Small intestine (tissue), 7 donors: ENCODE results near the gene CCDC80. TPM values are rescaled to one million over a fixed set of nuclear protein-coding genes. Genes with fewer than 3 reads are reported as not detected.

Experiments
- DNase-seq, 2 donors: peaks; one replicate each; pipeline versions ENCODE4 v3.0.0 to v3.0.0-alpha.2; 2013
- FAIRE-seq: peaks from 2 replicates; lab custom pipeline; 2012; peaks lifted over from hg19 to GRCh38; lab: Jason Lieb, UNC
- H3K27ac ChIP-seq, 3 donors: one replicate each; pipeline ENCODE4 v1.5.1; 2013; ENCODE audit warnings: low read length in 2 of 3, mild to moderate bottlenecking in 2 of 3, control low read depth in 1 of 3, inconsistent platforms in 1 of 3, low read depth in 1 of 3, moderate library complexity in 1 of 3
- H3K27me3 ChIP-seq, 3 donors: one replicate each; pipeline ENCODE4 v1.6.1; 2013; ENCODE audit warnings: low read length in 3 of 3, inconsistent platforms in 1 of 3; ENCODE audit not compliant: control insufficient read depth in 3 of 3, insufficient read depth in 3 of 3
- H3K36me3 ChIP-seq, 3 donors: one replicate each; pipeline ENCODE4 v1.6.1; 2013; ENCODE audit warnings: low read length in 3 of 3, inconsistent platforms in 1 of 3, low read depth in 1 of 3, mild to moderate bottlenecking in 1 of 3, moderate library complexity in 1 of 3; ENCODE audit not compliant: control insufficient read depth in 3 of 3, insufficient read depth in 2 of 3
- H3K4me1 ChIP-seq, 3 donors: one replicate each; pipeline ENCODE4 v1.6.1; 2013; ENCODE audit warnings: low read length in 2 of 3, inconsistent platforms in 1 of 3, low read depth in 1 of 3, mild to moderate bottlenecking in 1 of 3, moderate library complexity in 1 of 3; ENCODE audit not compliant: control insufficient read depth in 3 of 3, insufficient read depth in 2 of 3
- H3K4me3 ChIP-seq, 3 donors: one replicate each; pipeline ENCODE4 v1.5.1; 2013; ENCODE audit warnings: low read length in 3 of 3, control low read depth in 1 of 3, inconsistent platforms in 1 of 3, low read depth in 1 of 3, mild to moderate bottlenecking in 1 of 3, moderate library complexity in 1 of 3
- H3K9me3 ChIP-seq, 2 donors: one replicate each; pipeline ENCODE4 v1.6.1; 2013; ENCODE audit warnings: low read depth in 1 of 2, low read length in 1 of 2; ENCODE audit not compliant: control insufficient read depth in 2 of 2, insufficient read depth in 1 of 2
- WGBS, 3 donors: extraction: QIAGEN DNeasy Blood & Tissue Kit; methylation state at CpG; one replicate each; pipeline ENCODE4 v1.1.7; 2013; 5-methylcytosine and 5-hydroxymethylcytosine counted together
- polyA plus RNA-seq, 4 donors: library from polyadenylated mRNA; stranded (reverse) in 3 of 4; unstranded in 1 of 4; fragments of 200-250 nt in 3 of 4; fragments of 120-200 nt in 1 of 4; gene quantifications; one replicate each; pipeline versions ENCODE4 v1.2.1 to v1.2.3, GENCODE V29; 2013
- donor health status: healthy with polysubstance abuse.
- donor health status: control.
- donor health status: control.
- donor health status: Bipolar disorder and iron deficiency.
- donor health status: healthy.

Gene CCDC80
- polyA plus RNA-seq, 4 donors = 2.5 to 14.5 (median 5.2) TPM

DNA sequence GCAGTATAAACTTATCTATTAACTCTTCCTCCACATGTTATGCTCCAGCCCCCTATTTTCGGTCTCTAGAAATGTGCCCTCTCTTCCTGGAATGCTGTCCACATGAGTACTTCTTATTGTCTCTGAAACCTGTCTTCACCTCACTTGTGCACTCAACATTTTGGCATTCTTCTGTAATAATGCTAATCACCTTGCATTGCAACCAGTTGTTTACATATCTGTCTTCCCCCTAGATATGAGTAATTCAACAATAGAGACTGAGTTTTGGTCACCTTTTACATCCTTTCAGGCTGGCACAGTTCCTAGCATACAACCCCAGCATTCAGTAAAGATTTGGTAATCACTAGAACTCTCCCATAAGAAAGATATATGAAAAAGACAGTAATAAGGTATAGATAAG, 17.2 kb downstream of the CCDC80 start:
- no peak for FAIRE-seq
- Histone ChIP-seq H3K4me1 (no peaks in the 10 kb centered on the region), H3K27ac (no peak overlapping the region), H3K9me3 (no peaks in the 10 kb centered on the region), H3K27me3 (no peaks in the 10 kb centered on the region), H3K36me3 (no peaks in the 10 kb centered on the region), H3K4me3 (no peak overlapping the region)
- no peak for DNase-seq
- 87 to 97% (median 91%) methylated on average over 1 of the region's 1 CpG for WGBS, 3 donors

DNA sequence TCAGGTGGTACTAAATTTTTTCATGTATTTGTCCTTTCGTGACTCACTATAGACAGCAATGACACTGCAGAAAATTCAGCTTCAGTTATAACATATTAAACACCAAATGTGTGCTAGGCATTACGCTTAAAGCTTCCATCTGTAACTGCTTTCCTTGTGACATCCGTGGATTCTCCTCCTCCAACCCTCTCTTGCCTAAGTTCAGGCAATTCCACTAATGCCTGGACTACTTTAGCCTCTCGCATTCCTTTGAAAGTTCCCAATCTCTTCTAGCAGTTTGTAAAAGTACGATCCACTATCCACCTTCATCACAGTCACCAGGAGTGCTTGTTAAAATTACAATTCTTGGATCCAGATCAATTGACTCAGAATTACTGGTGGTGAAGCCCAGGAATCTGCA, 17.7 kb downstream of the CCDC80 start:
- Histone ChIP-seq H3K4me1 (no peaks in the 10 kb centered on the region), H3K4me3 (no peak overlapping the region), H3K36me3 (no peaks in the 10 kb centered on the region), H3K9me3 (no peaks in the 10 kb centered on the region), H3K27ac (no peak overlapping the region), H3K27me3 (no peaks in the 10 kb centered on the region)
- WGBS, 3 donors = 87 to 94% (median 92%) methylated on average over 5 of the region's 5 CpGs
- FAIRE-seq (no peak), DNase-seq (no peak)

DNA sequence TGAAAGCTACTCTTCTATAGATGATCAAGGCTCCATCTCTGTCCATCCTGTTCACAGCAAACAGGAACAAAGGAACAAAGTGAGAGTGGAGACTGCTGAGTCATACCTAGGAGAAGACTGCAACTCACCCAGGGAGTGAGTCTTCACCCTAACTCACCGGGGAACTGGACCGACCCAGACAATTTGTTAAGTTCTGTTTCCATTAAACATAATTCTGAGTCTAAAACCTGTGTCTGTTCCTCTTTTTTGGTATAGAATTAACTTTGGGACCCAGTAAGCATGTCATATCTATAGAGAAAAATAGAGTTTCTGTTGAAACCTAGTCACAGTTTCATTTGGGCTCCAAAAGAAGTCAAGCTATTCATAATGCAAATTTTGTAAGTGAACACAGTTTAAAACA, 21.6 kb downstream of the CCDC80 start:
- no peaks in the 10 kb centered on the region for H3K4me1 ChIP-seq
- H3K9me3 ChIP-seq = no peaks in the 10 kb centered on the region
- no peak overlapping the region for H3K4me3 ChIP-seq
- FAIRE-seq (no peak), DNase-seq (no peak)
- no peaks in the 10 kb centered on the region for H3K27me3 ChIP-seq
- 72 to 94% (median 87%) methylated on average over 2 of the region's 2 CpGs for WGBS, 3 donors
- H3K36me3 ChIP-seq = no peaks in the 10 kb centered on the region
- no peak overlapping the region for H3K27ac ChIP-seq

- Histone ChIP-seq H3K4me1 (no peaks in the 10 kb centered on the region), H3K27me3 (no peaks in the 10 kb centered on the region), H3K9me3 (no peaks in the 10 kb centered on the region), H3K4me3 (no peak overlapping the region), H3K27ac (no peak overlapping the region), H3K36me3 (no peaks in the 10 kb centered on the region)
- 93 to 95% (median 94%) methylated on average over 2 of the region's 2 CpGs for WGBS, 3 donors
- DNase-seq (no peak), FAIRE-seq (no peak)
Measured at GRCh38 chr3:112617285-112617684, 23.7 kb downstream of the CCDC80 start.

DNA sequence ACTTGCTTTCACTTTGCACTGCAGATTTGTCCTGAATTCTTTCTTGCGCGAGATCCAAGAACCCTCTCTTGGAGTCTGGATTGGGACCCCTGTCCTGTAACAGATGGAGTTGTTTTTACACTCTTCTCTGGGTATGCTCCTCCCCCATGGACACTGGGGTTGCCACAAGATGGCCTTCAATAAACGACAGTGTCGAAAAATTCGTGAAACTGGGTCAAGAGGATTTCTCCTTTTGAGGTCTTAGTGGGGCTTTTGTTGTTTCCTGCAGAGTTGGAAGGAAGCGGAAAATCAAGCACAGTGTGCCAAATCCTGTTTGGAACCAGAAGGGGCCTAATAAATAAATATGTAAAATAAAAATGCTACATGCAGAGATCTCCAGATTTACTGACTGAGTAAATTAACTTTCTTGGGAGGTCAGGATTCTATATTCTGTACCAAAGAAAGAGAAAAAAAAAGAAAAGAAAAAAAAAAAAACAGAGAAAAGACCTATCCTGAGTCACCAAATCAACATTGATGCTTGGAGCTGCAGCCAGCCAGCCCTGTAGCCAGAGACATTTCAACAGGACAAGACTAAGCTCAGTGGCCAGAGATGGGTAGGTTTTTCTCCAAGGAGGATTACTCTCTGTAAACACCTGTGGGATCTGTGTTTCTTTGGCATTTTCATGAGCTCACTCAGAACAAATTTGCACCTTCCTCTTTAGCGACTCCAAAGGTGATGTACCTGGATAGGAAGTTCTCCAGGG, 24.8 kb downstream of the CCDC80 start:
- FAIRE-seq (no peak), DNase-seq (no peak)
- 71 to 74% (median 74%) methylated on average over 7 of the region's 7 CpGs for WGBS, 3 donors
- no peaks in the 10 kb centered on the region for H3K4me1 ChIP-seq
- no peaks in the 10 kb centered on the region for H3K36me3 ChIP-seq
- no peak overlapping the region for H3K4me3 ChIP-seq
- peak overlapping the region in 1 of 3 donors; percentile 14 for H3K27ac ChIP-seq
- no peaks in the 10 kb centered on the region for H3K9me3 ChIP-seq
- peaks cover 0 to 3% (median 0%) of the 10 kb centered on the region in 3 donors for H3K27me3 ChIP-seq

DNA sequence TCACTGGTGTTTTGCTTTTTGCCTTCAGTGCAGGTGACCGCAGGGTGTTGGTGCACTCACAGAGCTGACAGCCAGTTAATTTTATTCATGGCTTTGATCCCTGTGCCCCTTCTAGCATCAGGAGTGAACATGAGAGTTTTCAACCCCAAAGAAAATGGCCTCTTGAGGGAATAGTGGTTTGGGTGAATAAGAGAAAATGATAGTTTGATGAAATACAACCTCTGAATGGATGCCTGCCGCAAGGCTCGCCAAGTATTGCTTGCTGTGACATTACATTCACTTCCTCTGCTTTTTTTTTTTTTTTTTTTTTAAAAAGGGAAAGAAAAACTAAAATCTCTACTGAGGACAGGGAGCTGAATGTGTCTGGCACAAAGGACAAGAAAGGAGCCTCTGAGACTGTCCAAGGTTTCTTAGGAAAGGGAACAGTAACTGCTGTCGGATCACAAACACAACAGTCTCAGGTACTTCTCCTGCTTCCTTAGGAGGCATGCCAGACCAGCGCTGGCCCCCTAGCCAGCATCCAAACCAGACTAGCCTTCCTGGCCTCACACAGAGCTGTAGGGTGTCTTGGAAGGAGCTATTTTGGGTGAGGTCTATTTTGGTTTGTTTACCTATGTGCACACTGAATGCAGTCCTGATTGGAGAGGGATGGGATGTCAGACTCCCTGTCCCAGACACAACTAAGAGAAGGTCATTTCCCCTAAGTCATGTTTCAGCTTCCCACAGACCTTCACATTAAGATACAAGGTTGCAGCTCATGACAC, 29.0 kb downstream of the CCDC80 start:
- no peak for FAIRE-seq
- no peak overlapping the region for H3K4me3 ChIP-seq
- no peak overlapping the region for H3K27ac ChIP-seq
- peaks cover 0 to 3% (median 0%) of the 10 kb centered on the region in 3 donors for H3K27me3 ChIP-seq
- 81 to 88% (median 83%) methylated on average over 5 of the region's 5 CpGs for WGBS, 3 donors
- no peaks in the 10 kb centered on the region for H3K9me3 ChIP-seq
- no peaks in the 10 kb centered on the region for H3K4me1 ChIP-seq
- no peak for DNase-seq
- no peaks in the 10 kb centered on the region for H3K36me3 ChIP-seq

- FAIRE-seq (no peak), DNase-seq (no peak)
- no peaks in the 10 kb centered on the region for H3K9me3 ChIP-seq
- no peak overlapping the region for H3K4me3 ChIP-seq
- H3K27ac ChIP-seq = no peak overlapping the region
- WGBS, 3 donors = 75 to 85% (median 80%) methylated on average over 3 of the region's 3 CpGs
- H3K4me1 ChIP-seq = no peaks in the 10 kb centered on the region
- peaks cover 0 to 3% (median 0%) of the 10 kb centered on the region in 3 donors for H3K27me3 ChIP-seq
- no peaks in the 10 kb centered on the region for H3K36me3 ChIP-seq
Measured at GRCh38 chr3:112610121-112610520, 30.8 kb downstream of the CCDC80 start.

- FAIRE-seq = no peak
- Histone ChIP-seq H3K27ac (no peak overlapping the region), H3K4me1 (no peaks in the 10 kb centered on the region), H3K9me3 (no peaks in the 10 kb centered on the region), H3K36me3 (no peaks in the 10 kb centered on the region), H3K4me3 (no peak overlapping the region), H3K27me3 (peaks cover 0 to 3% (median 0%) of the 10 kb centered on the region in 3 donors)
- DNase-seq = no peak
Measured at GRCh38 chr3:112607863-112608262, 33.1 kb downstream of the CCDC80 start.
